CD4-positive, alpha-beta T cell (primary cell): ENCODE results near the gene RB1. TPM values are rescaled to one million over a fixed set of nuclear protein-coding genes. Genes with fewer than 3 reads are reported as not detected.

ENCODE experiments used
- ATAC-seq: fragments of 200-7000 bp; cut with Tn5 transposase; one replicate; pipeline ENCODE4 v1.10.0; 2022; ENCODE audit warnings: mild to moderate bottlenecking; ENCODE audit not compliant: poor library complexity
- CTCF ChIA-PET: fragments of 350-600 bp; sonication (Branson Sonifier 250); formaldehyde crosslinking; loops from one replicate; lab custom pipeline; 2021; ENCODE audit warnings: antibody characterized with exemption, inconsistent platforms; lab: Charles Lee
- POLR2A ChIA-PET: fragments of 350-600 bp; sonication (Branson Sonifier 250); formaldehyde crosslinking; loops from one replicate; lab custom pipeline; 2021; ENCODE audit warnings: antibody characterized with exemption, inconsistent platforms; lab: Charles Lee
- DNase-seq, 14 experiments: peaks; one replicate each; pipeline ENCODE4 v3.0.0-alpha.2; 2013 to 2020; ENCODE audit warnings: mixed read lengths in 2 of 14
- H3K27ac ChIP-seq, 2 donors: one replicate each; pipeline versions ENCODE4 v1.5.1 to v1.7.0; 2013; ENCODE audit warnings: low read length in 2 of 2, low read depth in 1 of 2, mild to moderate bottlenecking in 1 of 2
- H3K27me3 ChIP-seq, 2 experiments: 1 replicate in 1 of 2; 2 replicates in 1 of 2; pipeline versions ENCODE4 v1.6.1 to v1.7.0; 2013; ENCODE audit warnings: low read length in 2 of 2, control low read depth in 1 of 2, mild to moderate bottlenecking in 1 of 2, moderate library complexity in 1 of 2; ENCODE audit not compliant: insufficient read depth in 2 of 2, control insufficient read depth in 1 of 2
- H3K36me3 ChIP-seq: one replicate; pipeline ENCODE4 v1.6.1; 2013; ENCODE audit warnings: low read length, control low read depth; ENCODE audit not compliant: insufficient read depth
- H3K4me1 ChIP-seq: one replicate; pipeline ENCODE4 v1.6.1; 2013; ENCODE audit warnings: low read length, control low read depth; ENCODE audit not compliant: insufficient read depth
- H3K4me3 ChIP-seq: one replicate; pipeline ENCODE4 v1.5.1; 2013; ENCODE audit warnings: mild to moderate bottlenecking, low read length, moderate library complexity
- H3K9me3 ChIP-seq, 2 experiments: 1 replicate in 1 of 2; 2 replicates in 1 of 2; pipeline versions ENCODE4 v1.6.1 to v1.7.0; 2013; ENCODE audit warnings: low read length in 2 of 2, mild to moderate bottlenecking in 2 of 2, control low read depth in 1 of 2, moderate library complexity in 1 of 2; ENCODE audit not compliant: control insufficient read depth in 1 of 2, insufficient read depth in 1 of 2
- H3K27ac Mint-ChIP-seq: one replicate; pipeline ENCODE4 v1.8.0; 2020; ENCODE audit warnings: mixed read lengths
- H3K27me3 Mint-ChIP-seq: one replicate; pipeline ENCODE4 v1.8.0; 2021; ENCODE audit warnings: mixed read lengths
- H3K36me3 Mint-ChIP-seq: one replicate; pipeline ENCODE4 v1.8.0; 2021; ENCODE audit warnings: low read depth, mixed read lengths
- H3K4me1 Mint-ChIP-seq: one replicate; pipeline ENCODE4 v1.8.0; 2021; ENCODE audit warnings: low read depth, mixed read lengths
- H3K4me3 Mint-ChIP-seq: one replicate; pipeline ENCODE4 v1.8.0; 2020; ENCODE audit warnings: mild to moderate bottlenecking, mixed read lengths
- H3K9me3 Mint-ChIP-seq: one replicate; pipeline ENCODE4 v1.8.0; 2020; ENCODE audit warnings: mixed read lengths
- intact Hi-C, 2 experiments: fragments of 100-400 bp; cut with DNase I in 1 of 2; cut with micrococcal nuclease in 1 of 2; formaldehyde crosslinking; loops; one replicate each; pipeline versions ENCODE4 v1.15.1 to v1.9.0; 2023 to 2025; cut with DNase I, micrococcal nuclease
- total RNA-seq, 174 experiments: library from RNA in 2 of 174; stranded (reverse) in 2 of 174; gene quantifications; one replicate each; pipeline ENCODE4 v1.2.3 and lab custom pipeline; 2021 to 2026
- TF ChIP-seq, protein P1 (sequence below): fragments of 200-600 bp; IDR thresholded peaks from one replicate; pipeline ENCODE4 v1.8.0; 2022; ENCODE audit warnings: antibody characterized with exemption, mild to moderate bottlenecking

RB1 gene
- total RNA-seq, 2 experiments from 2014 or later: 14.9 to 18.4 TPM

DNA sequence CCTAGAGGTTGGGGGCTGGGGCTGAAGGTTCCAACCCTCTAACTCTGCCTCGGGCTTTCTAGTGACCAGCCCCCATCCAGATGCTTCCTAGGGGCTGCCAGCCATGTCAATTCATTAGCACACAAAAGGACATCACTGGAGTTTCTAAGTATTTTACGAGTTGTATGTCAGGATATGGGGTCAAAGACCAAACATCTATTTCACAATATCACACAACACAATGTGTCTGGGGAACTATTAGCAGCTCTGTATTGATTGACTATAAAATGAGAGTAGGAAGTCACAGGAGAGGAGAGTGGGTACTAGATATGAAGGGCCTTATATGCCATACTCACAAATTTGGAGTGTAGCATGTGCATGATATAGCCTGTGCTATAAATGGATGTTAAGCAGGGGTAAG lies 67.3 kb downstream of the RB1 start:
- DNase-seq (no peak), ATAC-seq (no peak)
- H3K27me3 ChIP-seq: no peaks in the 10 kb centered on the region
- no peaks in the 10 kb centered on the region for H3K9me3 ChIP-seq
- no peaks in the 10 kb centered on the region for H3K4me1 ChIP-seq
- Mint-ChIP-seq H3K4me1 (no peaks in the 10 kb centered on the region), H3K9me3 (no peaks in the 10 kb centered on the region), H3K36me3 (peaks cover 48% of the 10 kb centered on the region), H3K4me3 (no peak overlapping the region), H3K27ac (no peak overlapping the region), H3K27me3 (no peaks in the 10 kb centered on the region)
- H3K36me3 ChIP-seq: peaks cover 11% of the 10 kb centered on the region
- ChIA-PET POLR2A (no interaction called here), CTCF (no interaction called here)
- no peak overlapping the region for H3K27ac ChIP-seq
- TF ChIP-seq, protein P1, sequence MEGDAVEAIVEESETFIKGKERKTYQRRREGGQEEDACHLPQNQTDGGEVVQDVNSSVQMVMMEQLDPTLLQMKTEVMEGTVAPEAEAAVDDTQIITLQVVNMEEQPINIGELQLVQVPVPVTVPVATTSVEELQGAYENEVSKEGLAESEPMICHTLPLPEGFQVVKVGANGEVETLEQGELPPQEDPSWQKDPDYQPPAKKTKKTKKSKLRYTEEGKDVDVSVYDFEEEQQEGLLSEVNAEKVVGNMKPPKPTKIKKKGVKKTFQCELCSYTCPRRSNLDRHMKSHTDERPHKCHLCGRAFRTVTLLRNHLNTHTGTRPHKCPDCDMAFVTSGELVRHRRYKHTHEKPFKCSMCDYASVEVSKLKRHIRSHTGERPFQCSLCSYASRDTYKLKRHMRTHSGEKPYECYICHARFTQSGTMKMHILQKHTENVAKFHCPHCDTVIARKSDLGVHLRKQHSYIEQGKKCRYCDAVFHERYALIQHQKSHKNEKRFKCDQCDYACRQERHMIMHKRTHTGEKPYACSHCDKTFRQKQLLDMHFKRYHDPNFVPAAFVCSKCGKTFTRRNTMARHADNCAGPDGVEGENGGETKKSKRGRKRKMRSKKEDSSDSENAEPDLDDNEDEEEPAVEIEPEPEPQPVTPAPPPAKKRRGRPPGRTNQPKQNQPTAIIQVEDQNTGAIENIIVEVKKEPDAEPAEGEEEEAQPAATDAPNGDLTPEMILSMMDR: no peak
- intact Hi-C loops: no loop called here
- H3K4me3 ChIP-seq: no peak overlapping the region

DNA sequence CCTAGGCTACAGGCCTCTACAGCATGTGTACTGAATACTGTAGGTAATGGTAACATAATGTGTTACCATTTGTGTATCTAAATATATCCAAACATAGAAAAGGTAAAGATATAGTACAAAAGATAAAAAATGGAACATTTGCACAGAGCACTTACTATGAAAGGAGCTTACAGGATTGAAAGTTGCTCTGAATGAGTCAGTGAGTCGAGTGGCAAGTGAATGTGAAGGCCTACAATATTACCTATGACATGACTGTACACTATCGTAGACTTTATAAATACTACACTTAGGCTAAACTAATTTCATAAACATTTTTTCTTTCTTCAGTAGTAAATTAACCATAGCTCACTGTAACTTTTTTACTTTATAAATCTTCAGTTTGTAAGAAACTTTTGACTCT lies 74.3 kb downstream of the RB1 start:
- Mint-ChIP-seq H3K4me3 (no peak overlapping the region), H3K9me3 (no peaks in the 10 kb centered on the region), H3K4me1 (no peaks in the 10 kb centered on the region), H3K27ac (no peak overlapping the region), H3K27me3 (no peaks in the 10 kb centered on the region), H3K36me3 (peaks cover 72% of the 10 kb centered on the region)
- TF ChIP-seq, protein P1: no peak
- intact Hi-C loops: no loop called here
- DNase-seq (no peak), ATAC-seq (no peak)
- H3K27ac ChIP-seq: no peak overlapping the region
- CTCF ChIA-PET: interaction anchor here (1.1 to 1.3 kb wide), 2 partner anchors 9 to 20 kb away, joined by 3 read pairs; no protein-coding TSS in a partner anchor
- POLR2A ChIA-PET: interaction anchor here (0.6 kb wide), 1 partner anchor 9 kb away, joined by 3 read pairs; no protein-coding TSS in a partner anchor
- H3K4me1 ChIP-seq: no peaks in the 10 kb centered on the region
- peaks cover 26% of the 10 kb centered on the region for H3K36me3 ChIP-seq
- H3K27me3 ChIP-seq: no peaks in the 10 kb centered on the region
- no peaks in the 10 kb centered on the region for H3K9me3 ChIP-seq
- no peak overlapping the region for H3K4me3 ChIP-seq

DNA sequence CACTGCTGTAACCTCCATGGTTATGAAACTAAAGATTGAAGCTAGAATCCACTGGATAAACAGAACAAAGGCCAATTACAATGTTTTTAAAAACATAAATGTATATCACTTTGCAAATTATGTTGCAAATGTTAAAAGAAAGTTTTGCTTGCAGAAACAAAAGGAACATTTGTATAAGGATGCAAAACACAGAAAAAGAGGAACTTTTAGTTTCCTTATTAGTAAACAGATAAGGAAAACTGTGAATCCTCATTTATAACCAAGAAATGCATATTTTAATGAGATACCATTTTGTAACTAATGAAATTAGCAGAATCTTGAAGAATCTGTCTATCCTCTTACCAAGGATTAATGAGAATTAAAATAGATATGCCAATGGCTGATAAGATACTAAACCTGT lies 77.0 kb downstream of the RB1 start:
- TF ChIP-seq, protein P1: no peak
- no peak overlapping the region for H3K4me3 Mint-ChIP-seq
- Histone ChIP-seq H3K9me3 (no peaks in the 10 kb centered on the region), H3K27me3 (no peaks in the 10 kb centered on the region), H3K36me3 (peaks cover 23% of the 10 kb centered on the region), H3K4me1 (no peaks in the 10 kb centered on the region), H3K4me3 (no peak overlapping the region), H3K27ac (no peak overlapping the region)
- intact Hi-C loops: no loop called here
- ATAC-seq (no peak), DNase-seq (no peak)
- H3K9me3 Mint-ChIP-seq: no peaks in the 10 kb centered on the region
- H3K27me3 Mint-ChIP-seq: no peaks in the 10 kb centered on the region
- peaks cover 5% of the 10 kb centered on the region for H3K4me1 Mint-ChIP-seq
- ChIA-PET CTCF (no interaction called here), POLR2A (no interaction called here)
- H3K36me3 Mint-ChIP-seq: peaks cover 59% of the 10 kb centered on the region
- H3K27ac Mint-ChIP-seq: no peak overlapping the region
